ENCODE results near the gene ANKS6.

- TF ChIP-seq CTCF (IDR thresholded peaks at IDR 0.05) (no peak), POLR2A (IDR thresholded peaks at IDR 0.05) (no peak)
Observed at GRCh38 chr9:98777618-98778017, 18.7 kb downstream of the ANKS6 start.

Data from esophagus squamous epithelium (tissue), 4 donors.